Esophagus squamous epithelium (tissue), 5 donors: ENCODE results near the gene SLC29A2. TPM values are rescaled to one million over a fixed set of nuclear protein-coding genes. Genes with fewer than 3 reads are reported as not detected.

Source experiments
- DNase-seq: peaks from one replicate; lab custom pipeline; 2025; lab: John Stamatoyannopoulos, UW
- H3K27ac ChIP-seq, 4 donors: fragments of 200-600 bp; sonication (generic); one replicate each; pipeline ENCODE4 v1.5.1; 2016 to 2019; ENCODE audit warnings: mild to moderate bottlenecking in 1 of 4
- H3K27me3 ChIP-seq, 4 donors: fragments of 200-600 bp; sonication (generic); 1 replicate in 3 of 4; 2 replicates in 1 of 4; pipeline versions ENCODE4 v1.5.1 to v1.6.0; 2017 to 2021; ENCODE audit warnings: antibody characterized with exemption in 1 of 4
- H3K36me3 ChIP-seq, 3 donors: fragments of 200-600 bp; sonication (generic); one replicate each; pipeline ENCODE4 v1.5.1; 2016 to 2019
- H3K4me1 ChIP-seq, 3 donors: fragments of 200-600 bp; sonication (generic); one replicate each; pipeline ENCODE4 v1.5.1; 2017 to 2019
- H3K4me3 ChIP-seq, 4 donors: fragments of 200-600 bp; sonication (generic); 1 replicate in 3 of 4; 2 replicates in 1 of 4; pipeline ENCODE4 v1.5.1; 2016 to 2019; ENCODE audit warnings: mild to moderate bottlenecking in 2 of 4, moderate library complexity in 1 of 4
- H3K9me3 ChIP-seq, 3 donors: fragments of 200-600 bp; sonication (generic); one replicate each; pipeline ENCODE4 v1.5.1; 2016 to 2019
- CTCF ChIP-seq, 6 experiments: fragments of 450-650 bp in 4 of 6; fragments of 200-600 bp in 2 of 6; sonication (generic) in 2 of 6; IDR thresholded peaks; one replicate each; pipeline ENCODE4 v1.5.1; 2016 to 2019; ENCODE audit warnings: antibody characterized with exemption in 6 of 6, mild to moderate bottlenecking in 4 of 6, moderate library complexity in 4 of 6
- POLR2A ChIP-seq, 4 donors: fragments of 450-650 bp; IDR thresholded peaks; one replicate each; pipeline ENCODE4 v1.6.1; 2017; ENCODE audit warnings: antibody characterized with exemption in 4 of 4, mild to moderate bottlenecking in 4 of 4, moderate library complexity in 3 of 4
- WGBS, 2 donors: methylation state at CpG; one replicate each; pipeline ENCODE4 v1.1.5; 2018; 5-methylcytosine and 5-hydroxymethylcytosine counted together
- intact Hi-C: fragments of 100-400 bp; cut with DNase I; formaldehyde crosslinking; loops from one replicate; pipeline ENCODE4 v1.15.0; 2022
- total RNA-seq, 4 donors: library from RNA; depleted of rRNA; stranded (reverse); fragments of >200 nt; gene quantifications; one replicate each; pipeline ENCODE4 v1.1.0, GENCODE V29; 2016
- donor health status: DM: yes; HTN: yes; CAD: no.

Gene SLC29A2
- total RNA-seq, 4 donors from 2014 or later = 2.9 to 5.5 (median 4.8) TPM

GRCh38 chr11:66315498-66315885 lies 56.1 kb downstream of the SLC29A2 start:
- intact Hi-C loops = no loop called here
- Histone ChIP-seq H3K4me3 (peak overlapping the region; percentile 6 to 68 (median 60)), H3K36me3 (no peaks in the 10 kb centered on the region), H3K27me3 (peaks cover 0 to 32% (median 0%) of the 10 kb centered on the region in 4 donors), H3K27ac (peak overlapping the region; percentile 83 to 92 (median 89)), H3K9me3 (no peaks in the 10 kb centered on the region), H3K4me1 (peaks cover 44 to 83% (median 56%) of the 10 kb centered on the region in 3 donors)
- no peak for TF ChIP-seq CTCF (IDR thresholded peaks at IDR 0.05)
- TF ChIP-seq POLR2A (IDR thresholded peaks at IDR 0.05) = no peak
- WGBS, 2 donors = 82 to 86% methylated on average over 10 to 14 of the region's 14 CpGs
- DNase-seq = no peak

GRCh38 chr11:66314561-66315497 lies 56.7 kb downstream of the SLC29A2 start:
- Histone ChIP-seq H3K27me3 (peaks cover 0 to 32% (median 0%) of the 10 kb centered on the region in 4 donors), H3K4me1 (peaks cover 44 to 83% (median 56%) of the 10 kb centered on the region in 3 donors), H3K36me3 (no peaks in the 10 kb centered on the region), H3K27ac (peak overlapping the region; percentile 83 to 92 (median 89)), H3K4me3 (peak overlapping the region in 3 of 4 donors; percentile 56 to 68 (median 63)), H3K9me3 (no peaks in the 10 kb centered on the region)
- no peak for DNase-seq
- 73 to 83% methylated on average over 4 to 7 of the region's 17 CpGs for WGBS, 2 donors
- intact Hi-C loops = no loop called here
- TF ChIP-seq CTCF (IDR thresholded peaks at IDR 0.05) = no peak
- no peak for TF ChIP-seq POLR2A (IDR thresholded peaks at IDR 0.05)

- peak overlapping the region; percentile 83 to 92 (median 89) for H3K27ac ChIP-seq
- no peak for DNase-seq
- H3K27me3 ChIP-seq = peaks cover 0 to 32% (median 0%) of the 10 kb centered on the region in 4 donors
- no peak for TF ChIP-seq POLR2A (IDR thresholded peaks at IDR 0.05)
- H3K4me1 ChIP-seq = peaks cover 43 to 79% (median 52%) of the 10 kb centered on the region in 3 donors
- 75 to 82% methylated on average over 1 of the region's 1 CpG for WGBS, 2 donors
- intact Hi-C loops = no loop called here
- peak overlapping the region in 3 of 4 donors; percentile 56 to 68 (median 63) for H3K4me3 ChIP-seq
- H3K9me3 ChIP-seq = no peaks in the 10 kb centered on the region
- H3K36me3 ChIP-seq = no peaks in the 10 kb centered on the region
Observed at GRCh38 chr11:66314186-66314501, 57.4 kb downstream of the SLC29A2 start.

- intact Hi-C loops = no loop called here
- 61 to 68% methylated on average over 5 to 6 of the region's 38 CpGs for WGBS, 2 donors
- Histone ChIP-seq H3K4me1 (peaks cover 38 to 73% (median 46%) of the 10 kb centered on the region in 3 donors), H3K4me3 (peak overlapping the region; percentile 15 to 68 (median 60)), H3K27me3 (peaks cover 0 to 32% (median 0%) of the 10 kb centered on the region in 4 donors), H3K36me3 (no peaks in the 10 kb centered on the region), H3K9me3 (no peaks in the 10 kb centered on the region), H3K27ac (peak overlapping the region; percentile 83 to 92 (median 89))
- DNase-seq = no peak
- TF ChIP-seq CTCF (IDR thresholded peaks at IDR 0.05) = no peak
- no peak for TF ChIP-seq POLR2A (IDR thresholded peaks at IDR 0.05)
Observed at GRCh38 chr11:66313321-66314185, 58.0 kb downstream of the SLC29A2 start.

GRCh38 chr11:66312549-66313320 lies 58.8 kb downstream of the SLC29A2 start:
- peaks cover 0 to 32% (median 0%) of the 10 kb centered on the region in 4 donors for H3K27me3 ChIP-seq
- no peaks in the 10 kb centered on the region for H3K36me3 ChIP-seq
- peak overlapping the region; percentile 83 to 92 (median 89) for H3K27ac ChIP-seq
- H3K4me3 ChIP-seq = peak overlapping the region; percentile 31 to 68 (median 60)
- peak; percentile 93 for DNase-seq
- no peak for TF ChIP-seq CTCF (IDR thresholded peaks at IDR 0.05)
- TF ChIP-seq POLR2A (IDR thresholded peaks at IDR 0.05) = peak in 2 of 4 donors; percentile 27 to 57
- peaks cover 29 to 65% (median 38%) of the 10 kb centered on the region in 3 donors for H3K4me1 ChIP-seq
- WGBS, 2 donors = 0 to 5% methylated on average over 7 to 8 of the region's 52 CpGs
- intact Hi-C loops = no loop called here
- H3K9me3 ChIP-seq = no peaks in the 10 kb centered on the region
